ENCODE measurements around the gene SLC25A38. TPM values are rescaled to one million over a fixed set of nuclear protein-coding genes. Genes with fewer than 3 reads are reported as not detected.

The SLC25A38 gene
- total RNA-seq, 1 experiment from 2014 or later = 48.2 TPM

DNA sequence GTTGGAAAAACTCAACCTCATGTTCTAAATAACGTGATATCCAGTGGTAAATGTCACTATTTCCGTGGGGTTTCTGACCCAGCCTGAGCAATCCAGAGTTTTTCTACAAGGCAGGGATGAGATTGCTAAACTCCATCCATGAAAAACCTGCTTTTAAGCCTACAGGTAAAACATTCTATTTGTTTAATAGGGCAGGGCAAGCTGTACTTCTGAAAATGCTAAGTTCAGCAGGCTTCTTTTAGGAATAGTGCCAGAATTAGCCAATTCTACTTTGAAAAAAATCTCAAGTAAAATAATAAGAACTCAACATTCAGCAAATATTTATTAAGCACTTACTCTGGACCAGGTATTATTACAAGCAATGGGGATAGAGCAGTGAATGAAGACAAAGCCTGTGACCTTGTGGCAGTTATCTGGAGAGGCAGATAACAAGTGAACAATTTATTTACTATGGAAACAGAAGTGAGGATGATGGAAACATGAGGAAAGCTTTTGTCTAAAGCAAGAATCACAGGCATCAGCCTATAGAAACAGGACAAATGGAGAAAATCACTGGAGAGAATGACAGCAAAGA is 36.7 kb downstream of the SLC25A38 start:
- no peak overlapping the region for H4K5ac ChIP-seq (ENCODE audit: insufficient read length, low read depth, low read length)

More for the DNA sequence above, 36.7 kb downstream of the SLC25A38 start:
- Histone ChIP-seq H2AK5ac (ENCODE audit: insufficient read length, low read length) (no peak overlapping the region), H3T11ph (ENCODE audit: low read length) (no peak overlapping the region), H3K27me3 (ENCODE audit: insufficient read depth, low read length) (no peaks in the 10 kb centered on the region), H3K23me2 (ENCODE audit: insufficient read length, low read depth, low read length, poor library complexity, severe bottlenecking) (no peaks in the 10 kb centered on the region), H2BK12ac (ENCODE audit: insufficient read length, low read depth, low read length) (no peak overlapping the region), H2BK120ac (ENCODE audit: low read depth, low read length, poor library complexity, severe bottlenecking) (no peak overlapping the region), H3K14ac (ENCODE audit: insufficient read depth, low read length) (no peak overlapping the region), H4K20me1 (ENCODE audit: control insufficient read depth, insufficient read depth, insufficient read length) (no peaks in the 10 kb centered on the region), H3K4me2 (ENCODE audit: insufficient read depth, insufficient read length, low read length) (no peak overlapping the region), H2BK5ac (ENCODE audit: insufficient read length, low read length) (no peak overlapping the region), H3K27ac (ENCODE audit: insufficient read length, low read depth, low read length) (no peak overlapping the region), H4K91ac (ENCODE audit: insufficient read length, low read depth, low read length) (no peak overlapping the region), H3K23ac (ENCODE audit: insufficient read length, low read depth, low read length) (no peak overlapping the region), H2BK15ac (ENCODE audit: low read depth, low read length) (no peak overlapping the region), H4K8ac (replicated peaks; ENCODE audit: insufficient read length, low read depth, low read length) (no peak overlapping the region), H3K4me1 (ENCODE audit: insufficient read depth, low read length) (no peaks in the 10 kb centered on the region), H3K4ac (ENCODE audit: low read depth, low read length) (no peak overlapping the region), H3K18ac (ENCODE audit: insufficient read length, low read depth, low read length) (no peak overlapping the region), H3K79me1 (ENCODE audit: insufficient read depth, low read depth, low read length, poor library complexity, severe bottlenecking) (no peaks in the 10 kb centered on the region), H3K56ac (ENCODE audit: insufficient read length, low read depth, low read length) (no peak overlapping the region), H2AFZ (ENCODE audit: low read length) (no peak overlapping the region), H3K9me3 (ENCODE audit: control insufficient read depth, low read depth, low read length) (no peaks in the 10 kb centered on the region), H3K9ac (ENCODE audit: extremely low read depth, insufficient read length, low read length) (no peak overlapping the region), H2BK20ac (ENCODE audit: low read depth, low read length, poor library complexity, severe bottlenecking) (peak overlapping the region; percentile 27), H3K79me2 (ENCODE audit: insufficient read depth, low read length) (no peaks in the 10 kb centered on the region)
- Mint-ChIP-seq H3K9me3 (no peaks in the 10 kb centered on the region), H3K27ac (no peak overlapping the region), H3K4me3 (no peak overlapping the region), H3K27me3 (ENCODE audit: low read depth) (peaks cover 5% of the 10 kb centered on the region; the same call in 1 of the 2 replicates), H3K4me1 (peaks cover 19 to 29% of the 10 kb centered on the region in 2 experiments), H3K36me3 (ENCODE audit: insufficient read depth in 1 of 3, low read depth in 3 of 3) (peaks cover 0 to 5% (median 2%) of the 10 kb centered on the region in 3 experiments; a peak in 3 of 7 replicates)
- TF ChIP-seq, protein P1, sequence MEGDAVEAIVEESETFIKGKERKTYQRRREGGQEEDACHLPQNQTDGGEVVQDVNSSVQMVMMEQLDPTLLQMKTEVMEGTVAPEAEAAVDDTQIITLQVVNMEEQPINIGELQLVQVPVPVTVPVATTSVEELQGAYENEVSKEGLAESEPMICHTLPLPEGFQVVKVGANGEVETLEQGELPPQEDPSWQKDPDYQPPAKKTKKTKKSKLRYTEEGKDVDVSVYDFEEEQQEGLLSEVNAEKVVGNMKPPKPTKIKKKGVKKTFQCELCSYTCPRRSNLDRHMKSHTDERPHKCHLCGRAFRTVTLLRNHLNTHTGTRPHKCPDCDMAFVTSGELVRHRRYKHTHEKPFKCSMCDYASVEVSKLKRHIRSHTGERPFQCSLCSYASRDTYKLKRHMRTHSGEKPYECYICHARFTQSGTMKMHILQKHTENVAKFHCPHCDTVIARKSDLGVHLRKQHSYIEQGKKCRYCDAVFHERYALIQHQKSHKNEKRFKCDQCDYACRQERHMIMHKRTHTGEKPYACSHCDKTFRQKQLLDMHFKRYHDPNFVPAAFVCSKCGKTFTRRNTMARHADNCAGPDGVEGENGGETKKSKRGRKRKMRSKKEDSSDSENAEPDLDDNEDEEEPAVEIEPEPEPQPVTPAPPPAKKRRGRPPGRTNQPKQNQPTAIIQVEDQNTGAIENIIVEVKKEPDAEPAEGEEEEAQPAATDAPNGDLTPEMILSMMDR (conservative IDR thresholded peaks at IDR 0.05) = no peak
- DNase-seq = no peak
- no CpG with 5 or more reads among the region's 2 CpGs for whole genome bisulfite sequencing (ENCODE audit: extremely low coverage, insufficient read length, low lambda C conversion rate)

Data from H9 (cell line).